T-cell (primary cell): ENCODE results near the gene COA8. TPM values are rescaled to one million over a fixed set of nuclear protein-coding genes. Genes with fewer than 3 reads are reported as not detected.

Experiments
- ATAC-seq, 4 experiments: fragments of 200-7000 bp in 3 of 4; fragments of 150-1000 bp in 1 of 4; cut with Tn5 transposase; replicated peaks in 1 of 4; 1 replicate in 3 of 4; 2 replicates in 1 of 4; pipeline ENCODE4 v1.10.0; 2021; ENCODE audit warnings: moderate library complexity in 3 of 4, mild to moderate bottlenecking in 2 of 4, moderate number of reproducible peaks in 1 of 4
- CTCF ChIA-PET, 2 donors: fragments of 300-600 bp; sonication (Branson Sonifier 250); formaldehyde crosslinking; loops; one replicate each; lab custom pipeline; 2022; ENCODE audit warnings: antibody characterized with exemption in 2 of 2; lab: Charles Lee
- POLR2A ChIA-PET, 2 donors: fragments of 300-600 bp; sonication (Branson Sonifier 250); formaldehyde crosslinking; loops; one replicate each; lab custom pipeline; 2022; ENCODE audit warnings: antibody characterized with exemption in 2 of 2; lab: Charles Lee
- DNase-seq, 35 experiments: peaks; one replicate each; pipeline versions ENCODE4 v3.0.0 to v3.0.0-alpha.2; 2013 to 2023
- H3K27ac ChIP-seq: one replicate; pipeline ENCODE4 v1.5.1; 2013; ENCODE audit warnings: low read length
- H3K27me3 ChIP-seq, 2 experiments: replicated peaks in 1 of 2; 1 replicate in 1 of 2; 2 replicates in 1 of 2; pipeline versions ENCODE4 v1.6.1 to v1.7.0; 2013; ENCODE audit warnings: low read length in 1 of 2, mixed read lengths in 1 of 2; ENCODE audit not compliant: control insufficient read depth in 2 of 2, insufficient read depth in 2 of 2; ENCODE audit errors: extremely low read depth in 1 of 2
- H3K36me3 ChIP-seq, 2 donors: 1 replicate in 1 of 2; 2 replicates in 1 of 2; pipeline versions ENCODE4 v1.6.1 to v1.7.0; 2013; ENCODE audit warnings: low read length in 1 of 2; ENCODE audit not compliant: control insufficient read depth in 2 of 2, insufficient read depth in 1 of 2; ENCODE audit errors: extremely low read depth in 1 of 2
- H3K4me1 ChIP-seq, 2 experiments: 1 replicate in 1 of 2; 2 replicates in 1 of 2; pipeline versions ENCODE4 v1.6.1 to v1.7.0; 2013; ENCODE audit warnings: low read length in 2 of 2, mixed read lengths in 1 of 2; ENCODE audit not compliant: insufficient read depth in 2 of 2, control insufficient read depth in 1 of 2; ENCODE audit errors: extremely low read depth in 1 of 2
- H3K4me3 ChIP-seq, 2 donors: 1 replicate in 1 of 2; 2 replicates in 1 of 2; pipeline versions ENCODE4 v1.5.1 to v1.7.0; 2013; ENCODE audit warnings: mild to moderate bottlenecking in 2 of 2, low read length in 1 of 2, moderate library complexity in 1 of 2; ENCODE audit not compliant: control insufficient read depth in 1 of 2; ENCODE audit errors: extremely low read depth in 1 of 2
- H3K9me3 ChIP-seq: 2 replicates; pipeline ENCODE4 v1.7.0; 2013
- H3K27ac Mint-ChIP-seq, 2 donors: one replicate each; pipeline ENCODE4 v1.8.0; 2020 to 2021; ENCODE audit warnings: mild to moderate bottlenecking in 2 of 2, mixed read lengths in 2 of 2
- H3K27me3 Mint-ChIP-seq, 2 donors: one replicate each; pipeline ENCODE4 v1.8.0; 2021 to 2022; ENCODE audit warnings: mixed read lengths in 2 of 2
- H3K36me3 Mint-ChIP-seq: one replicate; pipeline ENCODE4 v1.8.0; 2021; ENCODE audit warnings: mixed read lengths
- H3K4me1 Mint-ChIP-seq, 3 donors: one replicate each; pipeline ENCODE4 v1.8.0; 2020 to 2022; ENCODE audit warnings: mixed read lengths in 3 of 3, mild to moderate bottlenecking in 1 of 3
- H3K4me3 Mint-ChIP-seq, 3 donors: one replicate each; pipeline ENCODE4 v1.8.0; 2020 to 2022; ENCODE audit warnings: mild to moderate bottlenecking in 3 of 3, mixed read lengths in 3 of 3, moderate library complexity in 3 of 3
- H3K9me3 Mint-ChIP-seq, 3 donors: one replicate each; pipeline ENCODE4 v1.8.0; 2020 to 2022; ENCODE audit warnings: mixed read lengths in 3 of 3
- WGBS: methylation state at CpG from one replicate; pipeline ENCODE4 v1.1.5; 2013; ENCODE audit warnings: missing lambda C conversion rate; ENCODE audit not compliant: insufficient coverage; 5-methylcytosine and 5-hydroxymethylcytosine counted together
- total RNA-seq, 35 experiments: library from RNA in 6 of 35; stranded (reverse) in 6 of 35; fragments of 120-200 nt in 1 of 35; gene quantifications; one replicate each; pipeline versions ENCODE4 v1.2.1 to v1.2.4 and lab custom pipeline; 2013 to 2026

COA8 gene
- total RNA-seq, 5 donors from 2014 or later (not counting 1 experiment from before 2014, with no cell fraction given) = 17.7 to 27.5 (median 22.3) TPM

DNA sequence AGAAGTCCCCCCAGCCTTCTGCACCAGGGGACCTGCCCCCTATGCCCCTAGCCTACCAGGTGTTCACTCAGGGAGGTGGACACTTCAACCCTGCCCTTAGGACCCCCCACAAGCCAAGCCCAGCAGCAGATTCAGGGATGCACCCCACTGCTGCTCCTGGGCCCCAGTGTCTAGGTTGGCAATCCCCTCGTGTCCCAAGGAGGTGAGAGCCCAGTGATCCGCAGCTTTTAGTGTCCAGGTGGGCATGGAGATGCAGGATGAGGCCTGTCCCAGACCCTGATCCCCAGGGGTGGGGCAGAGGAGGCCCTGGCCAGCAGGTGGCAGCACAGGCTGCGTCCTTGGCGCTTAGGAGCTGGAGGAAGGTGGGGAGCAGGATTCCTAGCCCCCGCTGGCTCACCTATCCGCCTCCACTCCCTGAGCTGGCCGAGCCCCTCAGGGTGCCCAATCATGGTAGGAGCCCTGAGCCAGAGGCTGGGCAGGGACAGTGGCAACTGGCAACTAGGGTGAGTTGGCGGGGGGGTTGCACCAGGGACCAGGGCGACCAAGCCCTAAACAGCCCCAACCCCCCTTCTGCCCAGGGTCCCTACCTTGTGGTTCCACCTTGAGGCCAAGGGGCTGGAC is 44.2 kb upstream of the COA8 start:
- POLR2A ChIA-PET = no interaction called here
- no peaks in the 10 kb centered on the region for H3K9me3 ChIP-seq
- H3K36me3 Mint-ChIP-seq = no peaks in the 10 kb centered on the region
- CTCF ChIA-PET = interaction anchor here (0.5 to 1.7 kb wide), 4 partner anchors 25 to 59 kb away, joined by 3 to 5 read pairs (median 4); no protein-coding TSS in a partner anchor
- peaks cover 10 to 17% (median 11%) of the 10 kb centered on the region in 3 donors for H3K4me1 Mint-ChIP-seq
- H3K9me3 Mint-ChIP-seq = no peaks in the 10 kb centered on the region
- peaks cover 2 to 45% of the 10 kb centered on the region in 2 experiments for H3K4me1 ChIP-seq
- H3K4me3 ChIP-seq = no peak overlapping the region
- H3K36me3 ChIP-seq = no peaks in the 10 kb centered on the region
- DNase-seq (peak in 29 of 35 experiments; percentile 20 to 75 (median 50)), ATAC-seq (peak in 3 of 4 experiments; percentile 25 to 43 (median 36))
- H3K27me3 ChIP-seq = peaks cover under 1 to 48% of the 10 kb centered on the region in 2 experiments
- WGBS = 48% methylated on average over 7 of the region's 9 CpGs
- H3K4me3 Mint-ChIP-seq = peak overlapping the region in 1 of 3 donors; percentile 63
- H3K27me3 Mint-ChIP-seq = peaks cover under 1 to 9% of the 10 kb centered on the region in 2 donors
- H3K27ac ChIP-seq = no peak overlapping the region
- H3K27ac Mint-ChIP-seq = no peak overlapping the region

GRCh38 chr14:103519043-103519836 is 43.5 kb upstream of the COA8 start:
- H3K27ac ChIP-seq = no peak overlapping the region
- no peaks in the 10 kb centered on the region for H3K36me3 ChIP-seq
- Mint-ChIP-seq H3K27me3 (peaks cover 6 to 12% of the 10 kb centered on the region in 2 donors), H3K36me3 (no peaks in the 10 kb centered on the region), H3K4me1 (peaks cover 10 to 17% (median 11%) of the 10 kb centered on the region in 3 donors), H3K4me3 (peak overlapping the region; percentile 55 to 66 (median 63)), H3K9me3 (no peaks in the 10 kb centered on the region), H3K27ac (no peak overlapping the region)
- H3K4me1 ChIP-seq = peaks cover 2 to 45% of the 10 kb centered on the region in 2 experiments
- ChIA-PET CTCF (interaction anchor here (0.5 to 1.7 kb wide), 5 partner anchors 10 to 60 kb away, joined by 3 to 5 read pairs (median 4); no protein-coding TSS in a partner anchor), POLR2A (no interaction called here)
- 46% methylated on average over 10 of the region's 13 CpGs for WGBS
- peaks cover 3 to 55% of the 10 kb centered on the region in 2 experiments for H3K27me3 ChIP-seq
- no peaks in the 10 kb centered on the region for H3K9me3 ChIP-seq
- DNase-seq (no peak), ATAC-seq (no peak)
- no peak overlapping the region for H3K4me3 ChIP-seq

GRCh38 chr14:103519837-103520212 is 42.9 kb upstream of the COA8 start:
- Histone ChIP-seq H3K36me3 (no peaks in the 10 kb centered on the region), H3K27me3 (peaks cover 3 to 58% of the 10 kb centered on the region in 2 experiments), H3K27ac (no peak overlapping the region), H3K4me1 (peaks cover 2 to 45% of the 10 kb centered on the region in 2 experiments), H3K4me3 (peak overlapping the region in 1 of 2 donors; percentile 15), H3K9me3 (no peaks in the 10 kb centered on the region)
- Mint-ChIP-seq H3K4me3 (peak overlapping the region; percentile 55 to 66 (median 63)), H3K4me1 (peaks cover 8 to 12% (median 10%) of the 10 kb centered on the region in 3 donors), H3K27me3 (peaks cover 6 to 12% of the 10 kb centered on the region in 2 donors), H3K36me3 (no peaks in the 10 kb centered on the region), H3K27ac (no peak overlapping the region), H3K9me3 (no peaks in the 10 kb centered on the region)
- CTCF ChIA-PET = interaction anchor here (0.6 to 1.1 kb wide), 3 partner anchors 11 to 44 kb away, joined by 3 to 4 read pairs (median 3); no protein-coding TSS in a partner anchor
- DNase-seq (no peak), ATAC-seq (no peak)
- WGBS = 91% methylated on average over 18 of the region's 22 CpGs
- POLR2A ChIA-PET = no interaction called here

DNA sequence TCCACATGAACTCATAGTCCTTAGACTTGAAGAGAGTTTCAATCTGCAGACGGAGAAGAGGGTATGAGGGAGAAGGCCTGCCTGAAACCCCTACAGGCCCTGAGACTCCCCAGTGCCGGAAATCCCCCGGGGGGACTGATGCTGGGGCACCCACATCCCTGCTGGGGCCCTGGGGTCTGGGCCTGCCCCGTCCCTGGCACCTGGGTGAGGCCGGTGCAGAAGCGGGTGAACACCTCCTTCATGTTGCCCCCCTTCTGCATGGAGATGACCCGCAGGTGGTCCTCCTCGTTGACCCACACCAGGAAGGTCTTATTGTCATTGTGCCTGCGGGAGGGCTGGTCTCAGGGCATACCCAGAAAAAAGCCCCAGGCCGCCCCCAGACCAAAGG is 42.5 kb upstream of the COA8 start:
- Histone ChIP-seq H3K4me3 (no peak overlapping the region), H3K9me3 (no peaks in the 10 kb centered on the region), H3K36me3 (no peaks in the 10 kb centered on the region), H3K27ac (no peak overlapping the region), H3K4me1 (peaks cover 2 to 45% of the 10 kb centered on the region in 2 experiments), H3K27me3 (peaks cover 3 to 58% of the 10 kb centered on the region in 2 experiments)
- Mint-ChIP-seq H3K27ac (no peak overlapping the region), H3K4me1 (peaks cover 8 to 15% (median 10%) of the 10 kb centered on the region in 3 donors), H3K4me3 (peak overlapping the region; percentile 55 to 63 (median 56)), H3K27me3 (peaks cover 6 to 12% of the 10 kb centered on the region in 2 donors), H3K36me3 (no peaks in the 10 kb centered on the region), H3K9me3 (no peaks in the 10 kb centered on the region)
- ChIA-PET CTCF (interaction anchor here in 1 of 2 donors (0.6 to 1.1 kb wide), 2 partner anchors 31 to 44 kb away, joined by 3 to 4 read pairs; no protein-coding TSS in a partner anchor), POLR2A (no interaction called here)
- 74% methylated on average over 10 of the region's 10 CpGs for WGBS
- DNase-seq (no peak), ATAC-seq (no peak)

- H3K27me3 ChIP-seq = peaks cover 3 to 58% of the 10 kb centered on the region in 2 experiments
- Mint-ChIP-seq H3K27ac (no peak overlapping the region), H3K4me3 (peak overlapping the region; percentile 44 to 64 (median 63)), H3K36me3 (no peaks in the 10 kb centered on the region), H3K27me3 (peaks cover 6 to 12% of the 10 kb centered on the region in 2 donors), H3K9me3 (no peaks in the 10 kb centered on the region), H3K4me1 (peaks cover 8 to 15% (median 10%) of the 10 kb centered on the region in 3 donors)
- H3K27ac ChIP-seq = no peak overlapping the region
- ChIA-PET POLR2A (no interaction called here), CTCF (interaction anchor here (1.1 to 1.7 kb wide), 3 partner anchors 30 to 50 kb away, joined by 3 to 4 read pairs (median 3); no protein-coding TSS in a partner anchor)
- DNase-seq = peak; percentile 36 to 81 (median 55)
- H3K4me1 ChIP-seq = peaks cover 2 to 45% of the 10 kb centered on the region in 2 experiments
- 2% methylated on average over 44 of the region's 66 CpGs for WGBS
- H3K4me3 ChIP-seq = peak overlapping the region; percentile 49 to 60
- peak; percentile 68 to 78 (median 72) for ATAC-seq
- no peaks in the 10 kb centered on the region for H3K36me3 ChIP-seq
- H3K9me3 ChIP-seq = no peaks in the 10 kb centered on the region
These were observed 41.9 kb upstream of the COA8 start for GRCh38 chr14:103520657-103521437.
